Measurements from ENCODE around the gene C11orf52.
A peak's percentile ranks its signal among the peaks of the same experiment; 100 is the strongest.
"Not testable (repeated sequence)": the region's sequence is repeated elsewhere in the genome, so short reads cannot be mapped to it uniquely, and the experiment has no call there.

Gene C11orf52

GRCh38 chr11:111913031-111913861 lies 5.5 kb upstream of the C11orf52 start:
- DNase-seq = no peak

DNA sequence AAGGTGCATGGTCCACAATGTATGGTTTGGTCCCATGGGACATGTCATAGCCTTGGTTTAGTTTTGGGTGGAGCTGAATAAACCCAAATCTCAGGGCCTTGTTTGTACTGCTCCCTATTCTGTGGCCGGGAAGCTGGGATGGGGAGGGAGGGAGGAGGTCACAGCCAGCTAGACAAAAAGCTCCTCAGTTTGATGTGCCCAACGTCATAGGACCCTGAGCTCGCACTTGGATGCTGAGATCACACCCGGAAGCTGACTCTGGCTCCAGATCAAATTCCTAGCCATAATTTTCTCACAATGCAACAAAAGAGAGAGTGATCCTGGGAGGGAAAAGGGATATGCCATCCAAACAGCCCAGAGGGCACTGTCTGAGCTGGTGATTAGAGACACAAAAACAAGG lies 4.7 kb upstream of the C11orf52 start:
- no peak for DNase-seq

DNA sequence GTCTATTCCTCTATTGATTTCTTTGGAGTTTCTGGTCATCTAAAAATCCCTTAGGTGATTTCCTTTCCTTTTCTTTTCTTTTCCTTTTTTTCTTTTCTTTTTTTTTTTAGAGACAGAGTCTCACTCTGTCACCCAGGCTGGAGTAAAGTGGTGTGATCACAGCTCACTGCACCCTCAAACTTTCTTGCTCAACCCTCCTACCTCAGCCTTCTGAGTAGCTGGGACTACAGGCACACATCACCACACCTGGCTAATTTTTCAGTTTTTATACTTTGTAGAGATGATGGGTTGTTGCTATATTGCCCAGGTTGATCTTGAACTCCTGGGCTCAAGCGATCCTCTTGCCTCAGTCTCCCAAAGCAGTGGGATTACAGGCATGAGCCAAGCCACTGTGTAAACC lies 1.9 kb upstream of the C11orf52 start:
- no peak for DNase-seq

- no peak for DNase-seq
These were observed 1.4 kb upstream of the C11orf52 start for GRCh38 chr11:111917312-111917711.

DNA sequence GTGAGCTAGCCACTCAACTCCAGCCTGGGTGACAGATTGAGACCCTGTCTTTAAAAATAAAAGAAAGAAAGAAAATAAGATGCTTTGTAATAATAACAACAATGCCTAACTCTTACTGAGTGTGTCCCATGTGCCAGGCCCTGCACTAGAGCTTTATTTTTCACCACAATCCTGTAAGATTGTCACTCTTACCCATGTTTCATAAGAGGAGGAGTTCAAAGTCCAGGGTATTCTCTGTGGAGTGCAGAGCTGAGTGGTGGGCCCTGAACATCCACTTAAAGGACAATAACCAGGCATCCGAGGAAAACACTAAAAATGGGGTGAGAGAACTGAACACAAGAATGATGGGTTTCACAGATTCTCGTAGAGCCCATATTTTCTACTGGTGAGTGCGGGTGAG lies 925 bp upstream of the C11orf52 start:
- DNase-seq = no peak

- no peak for DNase-seq
These were observed 2.2 kb downstream of the C11orf52 start for GRCh38 chr11:111920908-111921307.

- DNase-seq = no peak
These were observed 3.0 kb downstream of the C11orf52 start for GRCh38 chr11:111921541-111922230.

DNA sequence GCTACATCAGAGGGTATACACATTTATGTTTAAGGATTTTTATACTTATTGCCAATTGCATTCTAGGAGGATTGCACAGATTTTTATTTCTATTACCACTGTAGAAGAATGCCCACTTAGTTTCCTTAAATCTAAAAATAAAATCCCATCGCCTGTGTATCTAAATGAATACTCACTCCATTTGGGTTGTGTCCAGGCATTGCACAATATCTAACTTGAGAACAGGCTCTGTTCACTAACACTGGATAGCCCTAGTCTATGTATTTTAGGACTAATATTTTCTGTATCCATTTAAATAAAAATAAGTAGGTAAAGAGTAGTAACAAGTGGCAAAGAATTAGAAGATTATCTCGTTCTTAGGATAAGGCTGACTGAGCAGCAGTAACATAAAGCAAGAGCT lies 4.1 kb downstream of the C11orf52 start:
- DNase-seq = no peak

GRCh38 chr11:111923351-111923788 lies 4.7 kb downstream of the C11orf52 start:
- DNase-seq = no peak

- no peak for DNase-seq
These were observed 5.2 kb downstream of the C11orf52 start for GRCh38 chr11:111923951-111924350.

DNA sequence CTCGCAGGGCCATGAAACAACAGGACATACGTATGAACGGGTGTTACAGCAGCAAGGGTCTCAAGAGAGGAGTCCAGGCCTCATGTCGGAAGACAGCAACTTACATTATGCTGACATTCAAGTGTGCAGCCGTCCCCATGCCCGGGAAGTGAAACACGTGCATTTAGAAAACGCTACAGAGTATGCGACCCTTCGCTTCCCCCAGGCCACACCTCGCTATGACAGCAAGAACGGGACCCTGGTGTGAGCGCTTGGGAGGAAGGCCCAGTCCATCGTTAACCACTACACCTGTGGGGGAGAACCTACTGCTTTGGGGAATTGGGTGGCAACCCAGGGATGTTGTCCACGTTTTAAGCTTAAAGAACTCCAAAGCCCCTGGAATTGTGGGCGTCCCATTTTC lies 7.2 kb downstream of the C11orf52 start:
- DNase-seq = no peak

DNA sequence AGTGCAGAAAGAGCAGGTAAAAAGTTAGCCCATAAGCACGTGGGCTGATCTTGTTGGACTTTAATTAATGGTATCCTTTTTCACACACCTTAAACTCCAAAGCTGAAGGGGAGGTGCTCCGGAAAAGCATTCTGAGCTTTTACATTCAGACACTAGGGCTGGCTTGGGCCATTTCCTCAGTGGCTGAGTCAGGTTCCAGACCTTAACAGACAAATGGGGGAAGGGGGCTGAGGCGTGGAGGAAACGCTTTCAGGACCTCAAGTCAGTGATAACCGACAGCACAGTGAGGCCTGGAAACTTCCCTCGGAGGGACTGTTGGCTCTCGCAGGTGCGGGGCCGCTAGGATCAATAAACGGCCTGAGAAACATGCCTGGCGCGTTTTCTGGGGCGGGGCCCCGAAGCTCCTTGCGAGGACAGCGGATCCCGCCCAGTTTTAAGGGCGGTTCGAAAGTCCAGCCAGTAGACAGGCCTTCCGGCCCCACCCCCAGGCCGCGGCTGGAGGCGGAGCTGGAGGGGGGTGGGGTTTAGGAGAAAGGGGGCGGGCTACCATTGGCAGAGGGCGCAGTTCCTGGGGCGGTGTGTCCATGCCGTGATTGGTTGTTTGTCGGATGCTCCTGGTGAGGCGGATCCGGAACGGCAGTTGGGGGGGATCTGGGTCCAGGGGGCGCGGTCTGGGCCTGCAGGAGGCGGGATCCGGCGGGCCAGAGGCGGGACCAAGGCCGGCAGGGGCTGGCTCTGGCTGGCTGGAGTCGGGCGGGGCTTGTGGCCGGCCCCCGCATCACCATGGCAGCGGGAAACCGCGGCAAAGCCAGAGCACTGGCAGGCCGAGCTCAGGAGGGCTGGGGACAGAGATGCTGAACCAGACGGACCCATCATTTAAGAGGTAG lies 8.0 kb downstream of the C11orf52 start:
- peak; percentile 98 for DNase-seq

- no peak for DNase-seq
These were observed 11.8 kb downstream of the C11orf52 start for GRCh38 chr11:111930472-111930871.

GRCh38 chr11:111932611-111932950 lies 13.9 kb downstream of the C11orf52 start:
- DNase-seq = no peak

- not testable (repeated sequence) for DNase-seq
These were observed 14.5 kb downstream of the C11orf52 start for GRCh38 chr11:111933176-111933575.

DNA sequence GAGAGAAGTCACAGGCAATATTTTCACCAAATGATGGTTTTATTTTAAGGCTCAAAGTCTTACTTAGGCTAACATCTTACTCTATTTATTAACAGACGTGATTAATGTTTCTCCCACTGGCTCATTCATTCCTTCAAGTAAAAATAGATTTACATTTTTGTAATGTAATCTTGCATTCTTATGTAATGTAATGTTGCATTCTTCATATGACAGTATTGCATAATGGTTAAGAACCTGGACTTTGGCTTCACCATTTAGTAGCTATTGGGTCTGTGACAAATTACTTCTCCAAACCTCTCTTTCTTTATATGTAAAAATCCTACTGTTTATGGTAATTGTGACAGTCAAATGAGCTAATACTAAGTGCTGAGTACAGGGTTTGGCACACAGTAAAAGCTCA lies 15.2 kb downstream of the C11orf52 start:
- no peak for DNase-seq

GRCh38 chr11:111934306-111934705 lies 15.6 kb downstream of the C11orf52 start:
- DNase-seq = no peak

- DNase-seq = no peak
These were observed 16.8 kb downstream of the C11orf52 start for GRCh38 chr11:111935317-111936039.

GRCh38 chr11:111936040-111936540 lies 17.4 kb downstream of the C11orf52 start:
- no peak for DNase-seq

DNA sequence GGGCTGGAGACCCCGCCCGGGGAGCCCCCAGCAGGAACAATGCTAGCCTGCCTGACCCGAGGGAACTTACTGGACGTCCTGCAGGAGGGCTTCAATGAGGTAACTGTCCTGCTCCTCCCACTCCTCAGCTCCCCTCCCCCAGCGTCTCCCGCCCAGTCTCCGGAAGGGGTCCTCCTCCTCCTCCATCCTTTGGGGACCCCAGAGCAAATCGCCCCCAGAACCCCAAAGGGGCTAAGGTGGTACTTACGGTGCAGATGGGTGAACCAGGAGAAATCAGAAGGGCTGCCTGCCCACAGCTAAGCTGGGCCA lies 18.7 kb downstream of the C11orf52 start:
- no peak for DNase-seq

DNA sequence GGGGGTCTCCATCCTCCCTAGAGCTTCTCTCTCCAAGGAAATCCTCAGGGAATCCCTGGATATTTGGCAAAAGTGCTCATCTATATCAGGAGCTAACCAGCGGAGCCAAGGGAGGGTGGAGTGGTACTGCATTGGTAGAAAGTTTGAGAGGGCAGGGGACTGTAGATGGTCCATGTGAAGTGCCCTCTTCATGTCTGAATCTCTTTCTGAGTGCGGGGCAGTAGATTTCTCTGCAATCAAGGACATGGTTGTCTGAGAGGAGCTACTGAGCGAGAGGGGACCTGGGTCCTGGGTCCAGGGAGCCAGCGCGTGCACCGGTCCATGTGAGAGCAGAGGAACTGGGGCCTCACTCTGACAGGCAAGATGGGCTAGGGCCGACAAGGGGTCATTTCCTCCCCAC lies 19.1 kb downstream of the C11orf52 start:
- no peak for DNase-seq

GRCh38 chr11:111938687-111939160 lies 20.0 kb downstream of the C11orf52 start:
- peak; percentile 5 for DNase-seq

All from COR-L47 (cell line).